SJCRH30 (cell line): Measurements from ENCODE around the gene SPAG7. TPM values are rescaled to one million over a fixed set of nuclear protein-coding genes. Genes with fewer than 3 reads are reported as not detected.
A peak's percentile ranks its signal among the peaks of the same experiment; 100 is the strongest.

Experiments used
- DNase-seq, 2 experiments: peaks; one replicate each; pipeline ENCODE4 v3.0.0-alpha.2; 2015 to 2020
- H3K27ac ChIP-seq: fragments of 250-450 bp; sonication (Bioruptor Pico); 2 replicates; pipeline ENCODE4 v1.5.1; 2020; ENCODE audit warnings: mild to moderate bottlenecking, moderate library complexity
- H3K27me3 ChIP-seq: fragments of 250-450 bp; sonication (Bioruptor Pico); 2 replicates; pipeline ENCODE4 v1.5.1; 2020; ENCODE audit warnings: mild to moderate bottlenecking, moderate library complexity
- H3K36me3 ChIP-seq: fragments of 250-450 bp; sonication (Bioruptor Pico); 2 replicates; pipeline ENCODE4 v1.5.1; 2020; ENCODE audit warnings: mild to moderate bottlenecking, moderate library complexity
- H3K4me1 ChIP-seq: fragments of 250-450 bp; sonication (Bioruptor Pico); 2 replicates; pipeline ENCODE4 v1.5.1; 2020; ENCODE audit warnings: mild to moderate bottlenecking, moderate library complexity
- H3K4me3 ChIP-seq: fragments of 250-450 bp; sonication (Bioruptor Pico); 2 replicates; pipeline ENCODE4 v1.5.1; 2020; ENCODE audit warnings: mild to moderate bottlenecking, moderate library complexity
- H3K9me3 ChIP-seq: fragments of 250-450 bp; sonication (Bioruptor Pico); replicated peaks from 2 replicates; pipeline ENCODE4 v1.5.1; 2020; ENCODE audit warnings: mild to moderate bottlenecking, moderate library complexity
- total RNA-seq: library from RNA; depleted of rRNA; stranded (reverse); fragments of >200 nt; shearing (Covaris generic); gene quantifications from 2 replicates; pipeline ENCODE4 v1.2.3, GENCODE V29; 2014

SPAG7 gene
- total RNA-seq, 1 experiment from 2014 or later: 36.8 TPM

GRCh38 chr17:4969047-4969550 is 1.5 kb upstream of the SPAG7 start:
- H3K9me3 ChIP-seq: no peaks in the 10 kb centered on the region
- no peaks in the 10 kb centered on the region for H3K36me3 ChIP-seq
- no peaks in the 10 kb centered on the region for H3K27me3 ChIP-seq
- no peaks in the 10 kb centered on the region for H3K4me1 ChIP-seq
- H3K27ac ChIP-seq: 0 out of 2 replicates have a peak overlapping the region, but pooled peaks have one; percentile 7
- no peak for DNase-seq
- peak overlapping the region; percentile 75 for H3K4me3 ChIP-seq

GRCh38 chr17:4968486-4969046 is 949 bp upstream of the SPAG7 start:
- Histone ChIP-seq H3K4me3 (peak overlapping the region; percentile 75), H3K27ac (peak overlapping the region; percentile 83), H3K36me3 (no peaks in the 10 kb centered on the region), H3K27me3 (no peaks in the 10 kb centered on the region), H3K9me3 (no peaks in the 10 kb centered on the region), H3K4me1 (no peaks in the 10 kb centered on the region)
- DNase-seq: no peak

- Histone ChIP-seq H3K27me3 (no peaks in the 10 kb centered on the region), H3K36me3 (no peaks in the 10 kb centered on the region), H3K9me3 (no peaks in the 10 kb centered on the region), H3K4me3 (peak overlapping the region; percentile 75), H3K4me1 (no peaks in the 10 kb centered on the region), H3K27ac (peak overlapping the region; percentile 83)
- peak; percentile 97 for DNase-seq
Observed at GRCh38 chr17:4966844-4967538, 626 bp downstream of the SPAG7 start.

- Histone ChIP-seq H3K9me3 (no peaks in the 10 kb centered on the region), H3K36me3 (no peaks in the 10 kb centered on the region)
Observed at GRCh38 chr17:4965311-4965986, 2.2 kb downstream of the SPAG7 start.

GRCh38 chr17:4960279-4960922 is 7.2 kb downstream of the SPAG7 start:
- H3K27ac ChIP-seq: no peak overlapping the region
- no peaks in the 10 kb centered on the region for H3K9me3 ChIP-seq
- no peak for DNase-seq
- H3K4me1 ChIP-seq: peaks cover 17% of the 10 kb centered on the region
- H3K4me3 ChIP-seq: no peak overlapping the region
- H3K27me3 ChIP-seq: no peaks in the 10 kb centered on the region
- H3K36me3 ChIP-seq: no peaks in the 10 kb centered on the region

More at GRCh38 chr17:4965311-4965986, 2.2 kb downstream of the SPAG7 start:
- Histone ChIP-seq H3K4me1 (0 out of 2 replicates have a peak, but pooled peaks cover under 1% of the 10 kb centered on the region), H3K27ac (no peak overlapping the region), H3K27me3 (no peaks in the 10 kb centered on the region), H3K4me3 (no peak overlapping the region)
- DNase-seq: no peak

GRCh38 chr17:4959261-4959965 is 8.2 kb downstream of the SPAG7 start:
- H3K27ac ChIP-seq: peak overlapping the region; percentile 62
- H3K9me3 ChIP-seq: no peaks in the 10 kb centered on the region
- no peaks in the 10 kb centered on the region for H3K27me3 ChIP-seq
- H3K4me3 ChIP-seq: no peak overlapping the region
- DNase-seq: peak; percentile 53 to 67
- peaks cover under 1% of the 10 kb centered on the region; the same call in 1 of the 2 replicates for H3K36me3 ChIP-seq
- peaks cover 17% of the 10 kb centered on the region for H3K4me1 ChIP-seq

GRCh38 chr17:4958102-4958501 is 9.5 kb downstream of the SPAG7 start:
- H3K27me3 ChIP-seq: no peaks in the 10 kb centered on the region
- peaks cover 29% of the 10 kb centered on the region for H3K4me1 ChIP-seq
- H3K27ac ChIP-seq: no peak overlapping the region
- H3K4me3 ChIP-seq: no peak overlapping the region
- peaks cover 7% of the 10 kb centered on the region for H3K36me3 ChIP-seq
- no peak for DNase-seq
- no peaks in the 10 kb centered on the region for H3K9me3 ChIP-seq

GRCh38 chr17:4956493-4957061 is 11.0 kb downstream of the SPAG7 start:
- peaks cover 34% of the 10 kb centered on the region for H3K4me1 ChIP-seq
- no peaks in the 10 kb centered on the region for H3K27me3 ChIP-seq
- no peak overlapping the region for H3K4me3 ChIP-seq
- H3K36me3 ChIP-seq: peaks cover 7% of the 10 kb centered on the region
- no peak for DNase-seq
- no peak overlapping the region for H3K27ac ChIP-seq
- no peaks in the 10 kb centered on the region for H3K9me3 ChIP-seq

GRCh38 chr17:4955091-4955490 is 12.5 kb downstream of the SPAG7 start:
- Histone ChIP-seq H3K36me3 (peaks cover 7% of the 10 kb centered on the region), H3K9me3 (no peaks in the 10 kb centered on the region), H3K4me1 (peaks cover 31% of the 10 kb centered on the region), H3K4me3 (no peak overlapping the region), H3K27me3 (no peaks in the 10 kb centered on the region), H3K27ac (no peak overlapping the region)
- DNase-seq: no peak

- Histone ChIP-seq H3K36me3 (peaks cover 7% of the 10 kb centered on the region), H3K4me3 (peak overlapping the region; percentile 96), H3K9me3 (no peaks in the 10 kb centered on the region), H3K4me1 (peaks cover 18% of the 10 kb centered on the region), H3K27ac (peak overlapping the region; percentile 74), H3K27me3 (no peaks in the 10 kb centered on the region)
- DNase-seq: peak; percentile 58 to 61
Observed at GRCh38 chr17:4953451-4953961, 14.1 kb downstream of the SPAG7 start.

- H3K4me1 ChIP-seq: peaks cover 18% of the 10 kb centered on the region
- no peak for DNase-seq
- H3K4me3 ChIP-seq: peak overlapping the region; percentile 96
- H3K9me3 ChIP-seq: no peaks in the 10 kb centered on the region
- peak overlapping the region; percentile 98; the same call in 1 of the 2 replicates for H3K27ac ChIP-seq
- H3K36me3 ChIP-seq: peaks cover 23% of the 10 kb centered on the region
- H3K27me3 ChIP-seq: no peaks in the 10 kb centered on the region
Observed at GRCh38 chr17:4951486-4951885, 16.1 kb downstream of the SPAG7 start.

- peaks cover 27% of the 10 kb centered on the region for H3K36me3 ChIP-seq
- no peaks in the 10 kb centered on the region for H3K9me3 ChIP-seq
- H3K27me3 ChIP-seq: no peaks in the 10 kb centered on the region
- H3K27ac ChIP-seq: peak within 1 kb of the TSS; percentile 98
- H3K4me3 ChIP-seq: peak within 1 kb of the TSS; percentile 96
- DNase-seq: peak; percentile 78
- peaks cover 18% of the 10 kb centered on the region for H3K4me1 ChIP-seq
Observed at GRCh38 chr17:4950746-4951204, 16.8 kb downstream of the SPAG7 start, which contains the start of gene ENO3. TSS of gene ENO3 (plus strand) at chr17:4951119. CDS start at chr17:4951830, 711 bp downstream.

GRCh38 chr17:4950075-4950745 is 17.4 kb downstream of the SPAG7 start:
- Histone ChIP-seq H3K4me1 (peaks cover 23% of the 10 kb centered on the region), H3K4me3 (peak overlapping the region; percentile 96), H3K9me3 (no peaks in the 10 kb centered on the region), H3K27ac (peak overlapping the region; percentile 98), H3K27me3 (no peaks in the 10 kb centered on the region), H3K36me3 (peaks cover 33% of the 10 kb centered on the region)
- DNase-seq: peak; percentile 63 to 70
